T-helper 17 cell (primary cell): ENCODE measurements around the gene MEMO1. TPM values are rescaled to one million over a fixed set of nuclear protein-coding genes. Genes with fewer than 3 reads are reported as not detected.
"Not testable (repeated sequence)": the region's sequence is repeated elsewhere in the genome, so short reads cannot be mapped to it uniquely, and the experiment has no call there.

Source experiments
- ATAC-seq: fragments of 150-1000 bp; cut with Tn5 transposase; 2 replicates; pipeline ENCODE4 v1.10.0; 2021; ENCODE audit warnings: mild to moderate bottlenecking, moderate library complexity
- DNase-seq, 3 donors: peaks; one replicate each; pipeline versions ENCODE4 v3.0.0 to v3.0.0-alpha.2; 2020 to 2021
- H3K9me3 ChIP-seq: one replicate; pipeline ENCODE4 v1.7.0; 2013; ENCODE audit warnings: low read length, mild to moderate bottlenecking; ENCODE audit not compliant: control insufficient read depth, poor library complexity, severe bottlenecking
- H3K27ac Mint-ChIP-seq: one replicate; pipeline ENCODE4 v1.8.0; 2022; ENCODE audit warnings: mild to moderate bottlenecking, moderate library complexity, mixed read lengths
- H3K27me3 Mint-ChIP-seq: one replicate; pipeline ENCODE4 v1.8.0; 2022; ENCODE audit warnings: mixed read lengths
- H3K36me3 Mint-ChIP-seq: one replicate; pipeline ENCODE4 v1.8.0; 2022; ENCODE audit warnings: low read depth, mixed read lengths
- H3K4me1 Mint-ChIP-seq: one replicate; pipeline ENCODE4 v1.8.0; 2022; ENCODE audit warnings: mild to moderate bottlenecking, mixed read lengths
- H3K4me3 Mint-ChIP-seq: one replicate; pipeline ENCODE4 v1.8.0; 2022; ENCODE audit warnings: mild to moderate bottlenecking, moderate library complexity, mixed read lengths
- total RNA-seq, 4 donors: library from RNA in 2 of 4; stranded (reverse) in 2 of 4; gene quantifications; one replicate each; pipeline ENCODE4 v1.2.3 and lab custom pipeline; 2022 to 2026

MEMO1 gene
- total RNA-seq, 2 donors from 2014 or later, result 41.7 to 47.5 TPM

- Mint-ChIP-seq H3K4me3 (no peak overlapping the region), H3K27me3 (no peaks in the 10 kb centered on the region), H3K4me1 (peaks cover 32% of the 10 kb centered on the region), H3K36me3 (no peaks in the 10 kb centered on the region), H3K27ac (no peak overlapping the region)
- H3K9me3 ChIP-seq, result no peaks in the 10 kb centered on the region
- ATAC-seq (no peak), DNase-seq (no peak)
These were observed 69.9 kb downstream of the MEMO1 start for GRCh38 chr2:31940920-31941319.

GRCh38 chr2:31937741-31938140 lies 73.1 kb downstream of the MEMO1 start:
- no peaks in the 10 kb centered on the region for H3K36me3 Mint-ChIP-seq
- ATAC-seq (no peak), DNase-seq (no peak)
- no peaks in the 10 kb centered on the region for H3K9me3 ChIP-seq
- no peak overlapping the region for H3K4me3 Mint-ChIP-seq
- H3K27ac Mint-ChIP-seq, result no peak overlapping the region
- peaks cover 11% of the 10 kb centered on the region for H3K4me1 Mint-ChIP-seq
- H3K27me3 Mint-ChIP-seq, result no peaks in the 10 kb centered on the region

GRCh38 chr2:31935370-31935769 lies 75.4 kb downstream of the MEMO1 start:
- Mint-ChIP-seq H3K27me3 (no peaks in the 10 kb centered on the region), H3K4me1 (peaks cover 16% of the 10 kb centered on the region), H3K27ac (no peak overlapping the region), H3K4me3 (no peak overlapping the region), H3K36me3 (no peaks in the 10 kb centered on the region)
- ATAC-seq (peak; percentile 62), DNase-seq (no peak)
- H3K9me3 ChIP-seq, result no peaks in the 10 kb centered on the region

- ATAC-seq, result no peak
- peak overlapping the region; percentile 34 for H3K27ac Mint-ChIP-seq
- H3K27me3 Mint-ChIP-seq, result no peaks in the 10 kb centered on the region
- no peak for DNase-seq
- H3K4me3 Mint-ChIP-seq, result no peak overlapping the region
- peaks cover 18% of the 10 kb centered on the region for H3K4me1 Mint-ChIP-seq
- no peaks in the 10 kb centered on the region for H3K9me3 ChIP-seq
- H3K36me3 Mint-ChIP-seq, result peaks cover 3% of the 10 kb centered on the region
These were observed 77.7 kb downstream of the MEMO1 start for GRCh38 chr2:31933066-31933465.

- peaks cover 18% of the 10 kb centered on the region for H3K4me1 Mint-ChIP-seq
- H3K4me3 Mint-ChIP-seq, result no peak overlapping the region
- DNase-seq (no peak), ATAC-seq (no peak)
- no peaks in the 10 kb centered on the region for H3K27me3 Mint-ChIP-seq
- H3K27ac Mint-ChIP-seq, result peak overlapping the region; percentile 34
- peaks cover 3% of the 10 kb centered on the region for H3K36me3 Mint-ChIP-seq
- no peaks in the 10 kb centered on the region for H3K9me3 ChIP-seq
These were observed 78.2 kb downstream of the MEMO1 start for GRCh38 chr2:31932589-31932988.

GRCh38 chr2:31931916-31932315 lies 78.9 kb downstream of the MEMO1 start:
- H3K27ac Mint-ChIP-seq, result no peak overlapping the region
- ATAC-seq (no peak), DNase-seq (no peak)
- H3K36me3 Mint-ChIP-seq, result peaks cover 3% of the 10 kb centered on the region
- peaks cover 17% of the 10 kb centered on the region for H3K4me1 Mint-ChIP-seq
- no peak overlapping the region for H3K4me3 Mint-ChIP-seq
- H3K9me3 ChIP-seq, result no peaks in the 10 kb centered on the region
- H3K27me3 Mint-ChIP-seq, result no peaks in the 10 kb centered on the region

- no peak overlapping the region for H3K27ac Mint-ChIP-seq
These were observed 85.3 kb downstream of the MEMO1 start for GRCh38 chr2:31925517-31925916.

GRCh38 chr2:31923662-31924061 lies 87.1 kb downstream of the MEMO1 start:
- Mint-ChIP-seq H3K4me3 (no peak overlapping the region), H3K4me1 (peaks cover 13% of the 10 kb centered on the region), H3K36me3 (peaks cover 2% of the 10 kb centered on the region), H3K27me3 (no peaks in the 10 kb centered on the region), H3K27ac (peak overlapping the region; percentile 21)
- ATAC-seq, result no peak
- H3K9me3 ChIP-seq, result no peaks in the 10 kb centered on the region
- no peak for DNase-seq

More at GRCh38 chr2:31925517-31925916, 85.3 kb downstream of the MEMO1 start:
- H3K9me3 ChIP-seq, result no peaks in the 10 kb centered on the region
- DNase-seq (no peak), ATAC-seq (no peak)
- peaks cover 16% of the 10 kb centered on the region for H3K4me1 Mint-ChIP-seq
- H3K4me3 Mint-ChIP-seq, result no peak overlapping the region
- no peaks in the 10 kb centered on the region for H3K27me3 Mint-ChIP-seq
- H3K36me3 Mint-ChIP-seq, result peaks cover 4% of the 10 kb centered on the region

GRCh38 chr2:31922542-31923408 lies 88.0 kb downstream of the MEMO1 start:
- Mint-ChIP-seq H3K4me1 (peaks cover 13% of the 10 kb centered on the region), H3K27ac (peak overlapping the region; percentile 21), H3K27me3 (no peaks in the 10 kb centered on the region), H3K36me3 (peaks cover 2% of the 10 kb centered on the region), H3K4me3 (peak overlapping the region; percentile 41)
- no peaks in the 10 kb centered on the region for H3K9me3 ChIP-seq
- DNase-seq (no peak), ATAC-seq (no peak)

- Mint-ChIP-seq H3K27ac (no peak overlapping the region), H3K4me1 (peaks cover 13% of the 10 kb centered on the region), H3K4me3 (no peak overlapping the region), H3K36me3 (peaks cover 4% of the 10 kb centered on the region), H3K27me3 (no peaks in the 10 kb centered on the region)
- no peak for ATAC-seq
- H3K9me3 ChIP-seq, result no peaks in the 10 kb centered on the region
- no peak for DNase-seq
These were observed 89.8 kb downstream of the MEMO1 start for GRCh38 chr2:31920962-31921361.

GRCh38 chr2:31919499-31919898 lies 91.3 kb downstream of the MEMO1 start:
- DNase-seq, result no peak
- no peaks in the 10 kb centered on the region for H3K27me3 Mint-ChIP-seq
- no peak overlapping the region for H3K4me3 Mint-ChIP-seq
- no peak for ATAC-seq
- no peak overlapping the region for H3K27ac Mint-ChIP-seq
- H3K36me3 Mint-ChIP-seq, result peaks cover 2% of the 10 kb centered on the region
- H3K4me1 Mint-ChIP-seq, result peaks cover 13% of the 10 kb centered on the region
- H3K9me3 ChIP-seq, result no peaks in the 10 kb centered on the region

GRCh38 chr2:31909661-31910060 lies 101.1 kb downstream of the MEMO1 start:
- Mint-ChIP-seq H3K27ac (no peak overlapping the region), H3K4me1 (peaks cover 21% of the 10 kb centered on the region), H3K27me3 (no peaks in the 10 kb centered on the region), H3K4me3 (no peak overlapping the region), H3K36me3 (peaks cover 15% of the 10 kb centered on the region)
- ATAC-seq, result no peak
- DNase-seq, result no peak
- no peaks in the 10 kb centered on the region for H3K9me3 ChIP-seq

GRCh38 chr2:31907491-31907890 lies 103.3 kb downstream of the MEMO1 start:
- not testable (repeated sequence) for ATAC-seq, DNase-seq

More at GRCh38 chr2:31907491-31907890, 103.3 kb downstream of the MEMO1 start:
- H3K4me3 Mint-ChIP-seq, H3K27me3 Mint-ChIP-seq, H3K9me3 ChIP-seq: not testable (repeated sequence)
- H3K36me3 Mint-ChIP-seq, result peaks cover 17% of the 10 kb centered on the region
- peak overlapping the region; percentile 76 for H3K27ac Mint-ChIP-seq
- peaks cover 23% of the 10 kb centered on the region for H3K4me1 Mint-ChIP-seq
